ENCODE results near the gene TMEM179.

DNA sequence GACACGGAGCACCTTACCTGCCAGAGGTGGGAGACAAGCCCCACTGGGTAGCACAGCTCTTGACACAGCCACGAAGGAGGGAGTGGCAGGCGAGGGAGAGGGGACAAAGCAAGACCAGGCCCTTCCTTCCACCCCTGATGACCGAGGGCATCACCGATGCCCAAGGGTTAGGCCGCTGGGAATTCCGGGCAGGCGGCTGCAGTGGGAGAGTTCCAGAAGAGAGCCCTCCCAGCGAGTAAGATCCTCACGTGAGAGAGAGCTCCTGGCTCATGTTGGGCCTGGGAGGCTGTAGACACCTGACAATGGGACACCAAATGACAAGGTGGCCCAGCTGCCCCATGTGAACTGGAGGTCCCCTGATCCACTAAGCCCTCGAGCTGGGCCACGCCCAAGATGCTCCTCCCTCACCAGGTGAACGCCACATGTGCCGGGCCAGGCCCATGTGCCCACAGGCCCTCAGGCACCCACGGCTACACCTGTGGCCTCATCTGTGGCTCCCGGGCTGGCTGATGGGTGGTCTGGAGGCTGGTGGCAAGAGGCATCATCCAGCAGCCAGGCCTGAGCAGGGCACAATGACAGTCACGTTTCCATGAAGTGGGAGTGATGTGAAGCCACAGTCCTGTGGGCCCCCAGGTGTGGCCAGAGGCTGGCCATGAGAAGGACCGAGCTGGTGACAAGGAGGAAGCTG lies 57.1 kb downstream of the TMEM179 start:
- TF ChIP-seq, protein P1, sequence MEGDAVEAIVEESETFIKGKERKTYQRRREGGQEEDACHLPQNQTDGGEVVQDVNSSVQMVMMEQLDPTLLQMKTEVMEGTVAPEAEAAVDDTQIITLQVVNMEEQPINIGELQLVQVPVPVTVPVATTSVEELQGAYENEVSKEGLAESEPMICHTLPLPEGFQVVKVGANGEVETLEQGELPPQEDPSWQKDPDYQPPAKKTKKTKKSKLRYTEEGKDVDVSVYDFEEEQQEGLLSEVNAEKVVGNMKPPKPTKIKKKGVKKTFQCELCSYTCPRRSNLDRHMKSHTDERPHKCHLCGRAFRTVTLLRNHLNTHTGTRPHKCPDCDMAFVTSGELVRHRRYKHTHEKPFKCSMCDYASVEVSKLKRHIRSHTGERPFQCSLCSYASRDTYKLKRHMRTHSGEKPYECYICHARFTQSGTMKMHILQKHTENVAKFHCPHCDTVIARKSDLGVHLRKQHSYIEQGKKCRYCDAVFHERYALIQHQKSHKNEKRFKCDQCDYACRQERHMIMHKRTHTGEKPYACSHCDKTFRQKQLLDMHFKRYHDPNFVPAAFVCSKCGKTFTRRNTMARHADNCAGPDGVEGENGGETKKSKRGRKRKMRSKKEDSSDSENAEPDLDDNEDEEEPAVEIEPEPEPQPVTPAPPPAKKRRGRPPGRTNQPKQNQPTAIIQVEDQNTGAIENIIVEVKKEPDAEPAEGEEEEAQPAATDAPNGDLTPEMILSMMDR (conservative IDR thresholded peaks at IDR 0.05 in 1 of 2, IDR thresholded peaks at IDR 0.05 in 1 of 2; ENCODE audit: extremely low read depth in 1 of 2, insufficient read depth in 1 of 2, low read depth in 1 of 2, low read length in 2 of 2) = no peak
- no peak for TF ChIP-seq EZH2 (IDR thresholded peaks at IDR 0.05; ENCODE audit: borderline replicate concordance, low read length)
